Astrocyte of the spinal cord (primary cell): ENCODE measurements around the gene ARHGAP6.
"Not testable (repeated sequence)": the region's sequence is repeated elsewhere in the genome, so short reads cannot be mapped to it uniquely, and the experiment has no call there.

Source experiments
- DNase-seq: peaks from one replicate; pipeline ENCODE4 v3.0.0; 2011; ENCODE audit warnings: low read depth, low spot score
- H3K4me3 ChIP-seq: 2 replicates; pipeline ENCODE4 v1.5.1; 2011; ENCODE audit warnings: low read depth, mild to moderate bottlenecking, low read length, moderate library complexity
- in situ Hi-C: cut with HindIII; loops from 2 replicates; pipeline ENCODE4 v1.10.0; 2017; ENCODE audit warnings: low sequenced_read_pairs
- TF ChIP-seq, protein P1 (sequence below): IDR thresholded peaks from 2 replicates; pipeline ENCODE4 v1.5.1; 2012; ENCODE audit warnings: low read depth, mild to moderate bottlenecking, low read length, inconsistent platforms

The ARHGAP6 gene

DNA sequence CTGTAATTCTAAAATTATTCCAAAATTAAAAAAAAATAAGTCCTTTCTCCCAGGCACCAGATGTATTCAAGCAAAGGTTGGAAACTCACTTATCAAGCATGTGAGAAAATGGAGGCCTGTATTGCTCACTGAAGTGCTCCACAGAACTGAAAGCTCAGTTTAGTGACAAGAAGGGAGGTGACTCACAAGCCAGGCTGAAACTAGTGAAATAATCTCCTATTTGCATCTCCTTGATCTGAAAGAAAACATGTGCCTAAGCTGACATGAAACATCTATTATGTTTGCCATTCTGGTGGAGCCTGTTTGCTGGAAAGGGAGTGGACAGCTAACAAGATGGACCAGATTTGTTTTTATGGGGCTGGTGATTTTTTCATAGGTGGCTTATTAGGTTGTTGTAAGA is 426.5 kb downstream of the ARHGAP6 start:
- H3K4me3 ChIP-seq = no peak overlapping the region
- in situ Hi-C loops = no loop called here
- TF ChIP-seq, protein P1, sequence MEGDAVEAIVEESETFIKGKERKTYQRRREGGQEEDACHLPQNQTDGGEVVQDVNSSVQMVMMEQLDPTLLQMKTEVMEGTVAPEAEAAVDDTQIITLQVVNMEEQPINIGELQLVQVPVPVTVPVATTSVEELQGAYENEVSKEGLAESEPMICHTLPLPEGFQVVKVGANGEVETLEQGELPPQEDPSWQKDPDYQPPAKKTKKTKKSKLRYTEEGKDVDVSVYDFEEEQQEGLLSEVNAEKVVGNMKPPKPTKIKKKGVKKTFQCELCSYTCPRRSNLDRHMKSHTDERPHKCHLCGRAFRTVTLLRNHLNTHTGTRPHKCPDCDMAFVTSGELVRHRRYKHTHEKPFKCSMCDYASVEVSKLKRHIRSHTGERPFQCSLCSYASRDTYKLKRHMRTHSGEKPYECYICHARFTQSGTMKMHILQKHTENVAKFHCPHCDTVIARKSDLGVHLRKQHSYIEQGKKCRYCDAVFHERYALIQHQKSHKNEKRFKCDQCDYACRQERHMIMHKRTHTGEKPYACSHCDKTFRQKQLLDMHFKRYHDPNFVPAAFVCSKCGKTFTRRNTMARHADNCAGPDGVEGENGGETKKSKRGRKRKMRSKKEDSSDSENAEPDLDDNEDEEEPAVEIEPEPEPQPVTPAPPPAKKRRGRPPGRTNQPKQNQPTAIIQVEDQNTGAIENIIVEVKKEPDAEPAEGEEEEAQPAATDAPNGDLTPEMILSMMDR = no peak
- peak; percentile 15 for DNase-seq

DNA sequence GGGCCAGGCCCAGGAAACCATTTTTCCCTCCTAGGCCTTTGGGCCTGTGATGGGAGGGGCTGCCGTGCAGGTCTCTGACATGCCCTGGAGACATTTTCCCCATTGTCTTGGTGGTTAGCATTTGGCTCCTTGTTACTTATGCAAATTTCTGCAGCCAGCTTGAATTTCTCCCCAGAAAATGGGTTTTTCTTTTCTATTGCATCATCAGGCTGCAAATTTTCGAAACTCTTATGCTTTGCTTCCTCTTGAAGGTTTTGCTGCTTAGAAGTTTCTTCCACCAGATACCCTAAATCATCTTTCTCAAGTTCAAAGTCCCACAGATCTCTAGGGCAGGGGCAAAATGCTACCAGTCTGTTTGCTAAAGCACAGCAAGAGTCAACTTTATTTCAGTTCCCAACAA is 430.3 kb downstream of the ARHGAP6 start:
- in situ Hi-C loops, H3K4me3 ChIP-seq, DNase-seq: not testable (repeated sequence)

DNA sequence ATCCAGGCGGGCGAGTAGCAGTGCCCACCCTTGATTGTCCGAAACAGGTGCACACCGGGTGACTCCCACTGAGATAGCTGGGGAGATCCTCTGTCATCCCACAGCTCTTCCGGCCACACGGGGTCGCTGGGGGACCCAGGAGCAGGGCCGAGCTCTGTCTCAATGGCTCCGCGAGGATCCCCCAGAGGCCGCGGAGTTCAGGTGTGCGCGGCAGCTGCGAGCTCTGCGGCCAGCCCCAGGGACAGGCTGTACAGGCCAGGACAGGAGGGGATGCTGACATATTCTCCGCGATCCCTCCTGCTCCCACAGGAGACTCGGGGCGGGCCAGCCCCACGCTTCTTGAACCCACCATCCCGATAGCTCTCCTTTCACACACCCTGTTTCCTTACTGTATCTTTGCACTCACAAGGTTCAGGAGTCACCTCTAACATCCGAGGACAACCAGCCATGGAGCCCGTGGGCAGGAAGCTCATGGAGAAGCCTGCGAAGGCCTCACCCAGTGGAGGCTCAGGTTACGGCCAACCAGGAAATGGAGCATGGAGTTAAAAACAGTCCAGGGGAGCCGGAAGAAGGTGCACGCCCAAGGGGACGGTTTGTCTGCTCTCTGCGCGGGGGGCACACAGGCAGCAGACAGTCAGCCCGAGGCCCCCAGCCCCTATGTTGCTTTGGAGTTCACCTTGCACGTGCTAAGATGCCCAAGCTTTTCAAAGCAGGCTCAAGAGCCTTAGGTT is 450.4 kb downstream of the ARHGAP6 start:
- in situ Hi-C loops = no loop called here
- H3K4me3 ChIP-seq = no peak overlapping the region
- TF ChIP-seq, protein P1 = no peak
- no peak for DNase-seq

DNA sequence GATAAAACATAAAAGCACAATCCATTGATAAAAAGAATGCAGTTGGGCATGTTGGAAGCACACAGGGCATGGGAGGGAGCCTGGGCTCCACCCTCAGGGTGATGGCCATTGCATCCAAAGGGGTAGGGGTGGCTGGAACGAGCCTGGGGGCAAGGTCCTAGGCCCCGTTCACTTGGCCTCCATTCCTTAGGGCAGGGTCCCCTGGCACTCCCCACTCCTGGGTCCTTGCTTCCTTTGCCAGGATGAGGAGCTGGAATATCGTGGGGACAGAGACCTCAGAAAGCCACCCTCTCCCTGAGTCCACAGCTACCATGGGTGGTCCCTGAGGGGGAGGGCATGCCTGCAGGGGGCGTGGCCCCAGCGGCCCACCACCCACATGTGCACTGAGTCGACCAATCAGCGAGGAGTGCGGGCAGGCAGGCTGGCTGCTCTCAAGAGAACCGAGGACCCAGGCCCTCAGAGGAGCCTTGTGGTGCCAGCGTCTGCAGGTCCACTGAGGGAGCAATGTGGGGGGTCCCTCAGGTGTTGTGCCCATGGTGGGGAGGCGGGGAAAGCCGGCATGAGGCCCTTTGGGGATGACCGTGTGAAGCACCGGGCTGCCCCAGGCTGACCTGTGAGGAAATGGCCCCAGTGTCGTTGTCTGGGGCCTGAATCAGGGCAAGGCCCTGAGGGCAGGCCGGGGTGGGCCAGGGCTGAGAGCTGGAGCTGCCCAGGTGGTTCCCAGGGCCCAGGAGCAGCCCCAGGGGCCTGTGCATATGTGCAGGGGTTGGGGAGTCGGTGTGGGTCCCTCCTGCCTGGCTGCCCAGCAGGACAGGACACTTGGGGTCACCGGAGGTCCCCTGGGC is 451.2 kb downstream of the ARHGAP6 start:
- DNase-seq = no peak
- in situ Hi-C loops = no loop called here
- H3K4me3 ChIP-seq = no peak overlapping the region
- TF ChIP-seq, protein P1 = no peak

DNA sequence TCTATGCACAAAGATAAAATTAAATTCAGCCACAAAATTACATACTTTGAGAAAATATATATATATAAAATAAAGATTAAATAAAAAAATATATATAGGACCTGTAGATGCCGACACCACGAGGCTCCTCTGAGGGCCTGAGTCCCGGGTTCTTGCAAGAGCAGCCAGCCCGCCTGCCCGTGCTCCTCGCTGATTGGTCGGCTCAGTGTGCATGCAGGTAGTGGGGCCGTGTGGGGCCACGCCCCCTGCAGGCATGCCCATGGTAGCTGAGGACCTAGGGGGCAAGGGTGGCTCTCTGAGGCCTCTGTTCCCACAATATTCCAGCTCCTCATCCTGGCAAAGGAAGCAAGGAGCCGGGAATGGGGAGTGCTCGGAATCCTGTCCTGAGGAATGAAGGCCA is 453.0 kb downstream of the ARHGAP6 start:
- in situ Hi-C loops = no loop called here

DNA sequence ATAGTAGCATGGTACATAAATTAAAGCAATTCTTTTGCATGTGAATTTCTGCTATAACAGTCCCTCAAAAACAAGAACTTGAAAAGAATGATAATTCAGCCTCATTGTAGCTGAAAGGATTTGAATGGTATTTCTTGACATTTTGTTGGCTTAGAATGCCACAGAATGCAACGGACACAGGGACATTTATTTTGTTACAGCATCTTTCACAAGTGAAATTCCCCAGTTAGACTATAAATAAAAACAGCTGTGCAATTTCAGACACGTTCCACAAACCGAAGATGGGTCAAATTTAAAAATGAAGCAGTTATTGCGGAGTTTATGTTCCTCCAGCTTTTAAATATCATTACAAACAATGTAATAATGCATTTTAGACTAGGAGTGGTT is 455.3 kb downstream of the ARHGAP6 start:
- TF ChIP-seq, protein P1 = no peak
- DNase-seq = no peak
- in situ Hi-C loops = no loop called here
- no peak overlapping the region for H3K4me3 ChIP-seq

More for the DNA sequence above, 453.0 kb downstream of the ARHGAP6 start:
- no peak for DNase-seq
- H3K4me3 ChIP-seq = no peak overlapping the region
- TF ChIP-seq, protein P1 = no peak
